ENCODE measurements around the gene ALAD. TPM values are rescaled to one million over a fixed set of nuclear protein-coding genes. Genes with fewer than 3 reads are reported as not detected.
A peak's percentile ranks its signal among the peaks of the same experiment; 100 is the strongest.

The ALAD gene
- total RNA-seq, 3 donors from 2014 or later, result 17.9 to 18.4 (median 18.2) TPM

DNA sequence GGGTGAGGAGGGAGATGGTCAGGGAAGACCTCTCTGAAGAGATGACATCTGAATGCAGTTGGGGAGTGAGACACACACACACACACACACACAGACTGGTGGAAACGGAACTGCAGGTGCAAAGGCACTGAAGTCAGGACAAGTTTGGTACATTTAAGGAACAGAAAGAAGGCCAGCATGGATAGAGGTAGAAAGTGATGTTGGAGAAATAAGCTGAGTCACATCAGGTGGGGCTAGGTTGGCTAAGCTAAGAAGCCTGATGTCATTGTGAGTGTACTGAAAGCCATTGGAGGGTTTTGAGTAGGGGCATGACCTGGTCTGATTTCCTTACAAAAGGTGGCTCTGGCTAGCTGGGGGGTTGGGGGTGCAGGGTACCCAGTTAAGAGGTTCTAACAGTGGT, 48.7 kb downstream of the ALAD start:
- Mint-ChIP-seq H3K27me3 (ENCODE audit: low read depth) (peaks cover 38% of the 10 kb centered on the region), H3K9me3 (no peaks in the 10 kb centered on the region), H3K36me3 (ENCODE audit: insufficient read depth) (no peaks in the 10 kb centered on the region), H3K4me3 (no peak overlapping the region), H3K4me1 (ENCODE audit: low read depth) (peaks cover 21% of the 10 kb centered on the region)
- no peak for DNase-seq
- no peak for ATAC-seq

DNA sequence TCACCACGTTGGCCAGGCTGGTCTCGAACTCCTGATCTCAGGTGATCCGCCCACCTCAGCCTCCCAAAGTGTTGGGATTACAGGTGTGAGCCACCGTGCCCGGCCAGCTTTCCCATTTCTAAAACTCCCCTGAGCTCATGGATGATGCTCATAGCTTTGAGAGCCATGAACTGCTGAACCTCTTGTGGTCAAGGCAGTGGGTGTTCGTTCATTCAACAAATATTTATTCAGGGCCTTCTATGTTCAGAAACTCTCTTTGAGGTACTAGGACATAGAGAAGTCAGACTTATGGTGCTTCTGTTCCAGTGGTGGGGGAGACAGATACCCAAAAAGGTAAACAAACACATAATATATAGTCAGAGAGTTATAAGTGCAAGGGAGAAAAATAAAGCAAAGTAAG, 49.1 kb downstream of the ALAD start:
- ATAC-seq, result no peak
- peaks cover 23% of the 10 kb centered on the region for H3K4me1 Mint-ChIP-seq (ENCODE audit: low read depth)
- no peak for DNase-seq
- peaks cover 38% of the 10 kb centered on the region for H3K27me3 Mint-ChIP-seq (ENCODE audit: low read depth)
- H3K4me3 Mint-ChIP-seq, result no peak overlapping the region
- H3K9me3 Mint-ChIP-seq, result no peaks in the 10 kb centered on the region
- H3K36me3 Mint-ChIP-seq (ENCODE audit: insufficient read depth), result no peaks in the 10 kb centered on the region

DNA sequence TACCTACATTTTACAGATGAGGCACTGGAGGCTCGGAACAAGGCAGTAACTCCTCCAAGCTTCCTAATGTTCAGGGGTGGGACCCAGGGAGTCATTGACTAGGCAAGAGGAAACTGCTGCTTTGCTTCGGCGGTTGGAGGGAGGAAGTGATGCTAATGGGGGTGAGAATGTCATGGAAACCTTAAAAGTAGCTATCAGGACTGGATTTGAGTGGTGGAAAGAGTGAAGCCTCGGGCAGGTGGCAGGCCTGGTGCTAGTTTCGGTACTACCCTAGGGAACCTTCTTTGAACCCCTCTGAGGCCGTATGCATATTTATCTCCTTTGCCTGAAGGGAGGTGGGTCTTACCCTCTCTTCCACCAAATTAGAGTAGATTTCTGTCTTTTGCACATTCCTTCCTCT, 50.1 kb downstream of the ALAD start:
- Mint-ChIP-seq H3K4me1 (ENCODE audit: low read depth) (peaks cover 23% of the 10 kb centered on the region), H3K27me3 (ENCODE audit: low read depth) (peaks cover 36% of the 10 kb centered on the region), H3K9me3 (no peaks in the 10 kb centered on the region), H3K36me3 (ENCODE audit: insufficient read depth) (no peaks in the 10 kb centered on the region), H3K4me3 (peak overlapping the region; percentile 75)
- DNase-seq, result no peak
- ATAC-seq, result peak in 1 of 2 donors; percentile 35

DNA sequence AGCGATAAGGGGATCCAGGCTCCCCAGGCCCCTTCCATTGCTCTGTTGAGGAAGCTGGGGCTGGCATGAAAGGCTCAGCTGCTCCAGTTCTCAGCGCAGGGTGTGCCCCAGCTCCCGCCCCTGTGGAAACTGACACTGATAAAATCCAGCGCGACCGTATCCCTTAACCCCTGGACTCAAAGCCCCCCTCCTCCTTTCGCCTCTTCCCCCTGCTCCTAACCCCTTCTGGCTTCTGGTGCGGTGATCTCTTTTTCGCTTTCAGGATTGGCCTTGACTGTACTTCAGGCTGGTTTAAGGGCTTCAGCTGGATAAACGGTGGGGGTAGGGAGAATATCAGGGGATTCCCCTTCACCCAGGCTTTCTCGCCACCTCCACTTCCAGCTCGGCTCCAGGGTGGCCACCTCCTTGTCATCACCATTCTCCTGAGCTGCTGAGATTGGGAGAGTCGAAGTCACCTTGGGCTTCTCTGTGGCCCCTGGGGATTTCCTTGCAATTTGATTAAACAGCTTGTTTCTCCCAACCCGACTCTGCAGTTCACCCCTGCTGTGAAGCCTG, 50.9 kb downstream of the ALAD start:
- H3K27me3 Mint-ChIP-seq (ENCODE audit: low read depth), result peaks cover 36% of the 10 kb centered on the region
- no peaks in the 10 kb centered on the region for H3K36me3 Mint-ChIP-seq (ENCODE audit: insufficient read depth)
- peak overlapping the region; percentile 75 for H3K4me3 Mint-ChIP-seq
- peak; percentile 6 to 8 for ATAC-seq
- no peaks in the 10 kb centered on the region for H3K9me3 Mint-ChIP-seq
- no peak for DNase-seq
- H3K4me1 Mint-ChIP-seq (ENCODE audit: low read depth), result peaks cover 25% of the 10 kb centered on the region

DNA sequence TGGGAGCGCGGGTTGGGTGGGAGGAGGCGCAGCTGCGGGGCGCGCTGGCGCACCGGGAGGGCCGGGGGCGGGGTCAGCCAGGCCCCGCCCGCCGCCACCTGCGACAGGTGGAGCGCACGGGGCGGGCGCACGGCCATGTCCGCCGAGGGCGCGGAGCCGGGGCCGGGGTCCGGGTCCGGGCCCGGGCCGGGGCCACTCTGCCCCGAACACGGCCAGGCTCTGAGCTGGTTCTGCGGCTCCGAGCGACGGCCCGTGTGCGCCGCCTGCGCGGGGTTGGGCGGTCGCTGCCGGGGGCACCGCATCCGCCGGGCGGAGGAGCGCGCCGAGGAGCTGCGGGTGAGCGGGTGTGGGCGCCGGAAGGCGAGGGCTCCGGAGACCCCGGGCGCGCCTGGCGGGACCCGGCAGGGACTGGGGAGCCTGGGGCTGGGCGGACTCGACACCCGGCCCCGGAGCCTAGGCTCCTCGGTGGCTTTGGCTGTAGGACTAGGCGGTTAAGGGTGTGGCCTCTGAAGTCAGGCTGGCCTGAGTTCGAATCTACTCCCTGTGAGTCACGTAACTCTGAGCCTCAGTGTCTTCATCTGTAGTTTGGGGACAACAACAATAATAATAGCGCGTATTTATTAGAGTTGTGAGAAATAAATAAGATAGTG, 51.5 kb downstream of the ALAD start, which contains the start of gene BSPRY:
Gene BSPRY, plus strand, starts transcription at position 97 of the 650 bp plus-strand sequence. Its CDS starts 39 bp downstream, at position 136.
- no peak for DNase-seq
- Mint-ChIP-seq H3K27me3 (ENCODE audit: low read depth) (peaks cover 36% of the 10 kb centered on the region), H3K4me1 (ENCODE audit: low read depth) (peaks cover 25% of the 10 kb centered on the region), H3K4me3 (peak within 1 kb of the TSS; percentile 75), H3K36me3 (ENCODE audit: insufficient read depth) (no peaks in the 10 kb centered on the region), H3K9me3 (no peaks in the 10 kb centered on the region)
- ATAC-seq, result peak; percentile 61 to 72

DNA sequence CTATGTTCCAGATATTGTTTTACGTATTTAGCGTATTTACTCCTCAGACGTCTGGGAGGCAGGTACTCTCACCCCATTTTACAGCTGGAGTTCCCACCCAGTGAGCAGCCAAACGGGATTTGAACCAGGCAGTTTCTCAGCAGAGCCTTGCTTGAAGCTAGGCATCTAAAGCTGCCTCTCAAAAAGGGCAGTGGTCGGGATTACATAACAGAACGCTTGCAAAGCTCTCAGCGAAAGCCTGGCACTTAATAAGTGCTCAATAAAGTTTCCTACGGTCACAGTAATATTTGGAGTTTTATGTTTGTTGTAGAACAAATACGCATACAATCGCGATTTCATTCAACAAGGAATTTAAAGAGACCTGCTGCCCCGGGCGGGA, 52.0 kb downstream of the ALAD start:
- Mint-ChIP-seq H3K9me3 (no peaks in the 10 kb centered on the region), H3K27me3 (ENCODE audit: low read depth) (peaks cover 34% of the 10 kb centered on the region), H3K4me3 (peak overlapping the region; percentile 71), H3K4me1 (ENCODE audit: low read depth) (peaks cover 25% of the 10 kb centered on the region), H3K36me3 (ENCODE audit: insufficient read depth) (no peaks in the 10 kb centered on the region)
- DNase-seq (no peak), ATAC-seq (no peak)

DNA sequence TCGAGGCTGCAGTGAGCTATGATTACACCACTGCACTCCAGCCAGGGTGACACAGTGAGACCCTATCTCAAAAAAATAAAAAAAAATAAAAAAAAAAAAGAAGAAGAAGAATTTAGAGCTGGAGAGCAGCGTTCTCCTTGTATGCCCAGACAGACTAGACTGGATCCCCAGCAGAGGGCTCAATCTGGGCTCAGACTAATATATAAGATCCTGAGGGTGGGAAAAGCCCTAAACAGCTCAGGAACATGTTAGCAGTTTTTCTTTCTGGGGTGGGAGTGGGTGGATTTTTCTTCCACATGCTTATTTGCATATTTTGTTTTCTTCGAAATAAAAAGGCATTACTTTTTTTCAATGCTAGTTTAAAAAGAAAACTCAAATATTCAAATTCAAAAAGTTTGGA, 52.6 kb downstream of the ALAD start:
- Mint-ChIP-seq H3K9me3 (no peaks in the 10 kb centered on the region), H3K4me1 (ENCODE audit: low read depth) (peaks cover 25% of the 10 kb centered on the region), H3K27me3 (ENCODE audit: low read depth) (peaks cover 30% of the 10 kb centered on the region), H3K4me3 (peak overlapping the region; percentile 26), H3K36me3 (ENCODE audit: insufficient read depth) (no peaks in the 10 kb centered on the region)
- no peak for DNase-seq
- ATAC-seq, result no peak

DNA sequence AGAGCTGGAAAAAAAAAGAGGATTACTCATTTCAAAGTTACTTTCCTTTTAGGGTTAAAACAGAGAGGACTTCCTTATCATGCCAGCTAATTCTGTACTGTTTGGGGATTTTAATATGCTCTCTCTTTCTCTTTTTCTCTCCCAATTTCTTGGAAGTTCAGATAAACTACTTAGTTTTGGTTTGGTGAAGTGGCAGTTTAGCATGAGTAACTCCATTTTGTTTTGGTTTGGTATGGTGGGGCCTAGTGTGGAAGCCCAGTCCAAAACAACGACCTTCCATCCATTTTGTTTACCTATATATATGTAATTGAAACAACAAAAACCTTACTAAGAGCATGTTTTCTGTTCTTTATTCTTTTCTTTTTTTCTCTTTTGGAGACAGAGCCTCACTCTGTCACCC, 55.4 kb downstream of the ALAD start:
- H3K4me1 Mint-ChIP-seq (ENCODE audit: low read depth), result peaks cover 26% of the 10 kb centered on the region
- H3K36me3 Mint-ChIP-seq (ENCODE audit: insufficient read depth), result no peaks in the 10 kb centered on the region
- no peak for DNase-seq
- no peak overlapping the region for H3K4me3 Mint-ChIP-seq
- no peak for ATAC-seq
- no peaks in the 10 kb centered on the region for H3K9me3 Mint-ChIP-seq
- peaks cover 12% of the 10 kb centered on the region for H3K27me3 Mint-ChIP-seq (ENCODE audit: low read depth)

DNA sequence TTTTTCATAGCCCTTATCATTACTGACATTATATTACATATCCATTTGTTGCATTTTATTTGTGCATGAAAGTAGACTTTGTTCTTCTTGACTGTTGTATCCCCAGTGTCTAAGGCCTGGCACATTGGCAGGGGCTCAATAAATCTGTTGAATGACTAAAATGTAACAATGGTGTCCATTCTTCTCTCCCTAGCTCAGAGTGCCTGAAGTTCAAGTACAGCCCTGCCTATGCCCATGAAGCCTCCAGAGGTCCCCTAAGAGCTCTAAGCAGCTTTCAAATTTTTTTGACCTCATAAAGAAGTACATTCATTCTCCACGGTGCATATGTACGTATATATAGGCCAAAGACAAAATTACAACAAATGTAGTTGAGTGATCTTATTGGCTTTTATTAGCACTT, 55.9 kb downstream of the ALAD start:
- Mint-ChIP-seq H3K36me3 (ENCODE audit: insufficient read depth) (no peaks in the 10 kb centered on the region), H3K27me3 (ENCODE audit: low read depth) (peaks cover 9% of the 10 kb centered on the region), H3K4me3 (no peak overlapping the region), H3K9me3 (no peaks in the 10 kb centered on the region), H3K4me1 (ENCODE audit: low read depth) (peaks cover 26% of the 10 kb centered on the region)
- no peak for DNase-seq
- ATAC-seq, result no peak

DNA sequence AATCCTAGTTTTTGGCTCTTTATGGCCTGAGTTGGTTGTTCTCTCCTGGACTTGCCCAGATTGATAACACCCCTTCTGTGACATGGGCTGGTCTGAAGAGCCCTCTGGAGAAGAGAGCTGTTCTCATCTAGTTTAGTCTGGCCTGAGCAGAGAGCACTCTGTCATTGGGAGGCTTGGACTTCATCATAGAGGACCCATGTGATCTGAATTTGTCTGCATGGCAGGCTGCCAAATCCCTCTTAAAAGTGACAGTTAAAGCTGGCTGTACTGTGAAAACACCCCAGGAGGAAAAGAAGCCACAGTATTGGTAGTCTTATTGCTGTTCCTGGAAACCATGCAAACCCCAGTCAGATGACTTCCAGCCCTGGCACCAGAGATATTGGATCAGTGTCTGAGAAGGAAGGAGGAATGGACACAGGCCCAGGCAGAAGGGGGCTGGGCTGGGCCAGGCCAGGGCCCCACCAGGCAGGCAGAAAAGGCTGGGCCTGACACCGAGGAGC, 57.3 kb downstream of the ALAD start:
- H3K36me3 Mint-ChIP-seq (ENCODE audit: insufficient read depth), result no peaks in the 10 kb centered on the region
- no peaks in the 10 kb centered on the region for H3K9me3 Mint-ChIP-seq
- no peak overlapping the region for H3K4me3 Mint-ChIP-seq
- no peaks in the 10 kb centered on the region for H3K27me3 Mint-ChIP-seq (ENCODE audit: low read depth)
- ATAC-seq (no peak), DNase-seq (no peak)
- peaks cover 28% of the 10 kb centered on the region for H3K4me1 Mint-ChIP-seq (ENCODE audit: low read depth)

DNA sequence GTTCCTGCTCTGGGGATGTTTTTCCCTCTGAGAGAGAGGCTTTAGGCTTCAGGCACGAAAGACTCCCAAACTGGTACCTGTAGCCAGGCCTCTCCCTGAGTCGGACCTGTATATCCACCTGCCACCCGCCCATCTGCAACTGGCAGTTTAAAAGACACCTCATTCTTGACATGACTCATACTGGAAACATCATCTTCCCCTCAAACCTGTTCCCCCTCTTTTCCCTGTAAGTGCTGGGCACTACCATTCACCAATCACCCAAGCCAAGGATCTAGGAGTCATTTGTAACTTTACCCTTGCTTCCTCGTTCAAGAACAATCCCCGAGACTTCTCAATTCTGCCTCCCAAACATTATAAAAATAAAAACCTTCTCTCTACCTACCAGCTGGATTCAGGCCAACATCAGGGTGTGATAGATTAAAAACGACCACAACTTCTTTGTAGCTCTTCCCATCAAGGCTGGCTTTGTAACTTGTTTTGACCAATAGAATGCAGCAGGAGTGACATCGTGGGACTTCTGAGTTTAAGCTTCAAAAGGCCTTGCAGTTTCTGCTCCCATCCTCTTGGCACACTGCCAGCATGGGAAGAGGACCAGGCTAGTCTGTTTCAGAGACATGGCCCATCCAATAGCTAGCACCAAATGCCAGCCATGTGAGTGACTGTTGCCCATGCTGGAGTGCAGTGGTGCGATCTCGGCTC, 59.2 kb downstream of the ALAD start:
- Mint-ChIP-seq H3K36me3 (ENCODE audit: insufficient read depth) (no peaks in the 10 kb centered on the region), H3K27me3 (ENCODE audit: low read depth) (no peaks in the 10 kb centered on the region), H3K4me3 (peak overlapping the region; percentile 32), H3K4me1 (ENCODE audit: low read depth) (peaks cover 22% of the 10 kb centered on the region), H3K9me3 (no peaks in the 10 kb centered on the region)
- no peak for ATAC-seq
- no peak for DNase-seq

DNA sequence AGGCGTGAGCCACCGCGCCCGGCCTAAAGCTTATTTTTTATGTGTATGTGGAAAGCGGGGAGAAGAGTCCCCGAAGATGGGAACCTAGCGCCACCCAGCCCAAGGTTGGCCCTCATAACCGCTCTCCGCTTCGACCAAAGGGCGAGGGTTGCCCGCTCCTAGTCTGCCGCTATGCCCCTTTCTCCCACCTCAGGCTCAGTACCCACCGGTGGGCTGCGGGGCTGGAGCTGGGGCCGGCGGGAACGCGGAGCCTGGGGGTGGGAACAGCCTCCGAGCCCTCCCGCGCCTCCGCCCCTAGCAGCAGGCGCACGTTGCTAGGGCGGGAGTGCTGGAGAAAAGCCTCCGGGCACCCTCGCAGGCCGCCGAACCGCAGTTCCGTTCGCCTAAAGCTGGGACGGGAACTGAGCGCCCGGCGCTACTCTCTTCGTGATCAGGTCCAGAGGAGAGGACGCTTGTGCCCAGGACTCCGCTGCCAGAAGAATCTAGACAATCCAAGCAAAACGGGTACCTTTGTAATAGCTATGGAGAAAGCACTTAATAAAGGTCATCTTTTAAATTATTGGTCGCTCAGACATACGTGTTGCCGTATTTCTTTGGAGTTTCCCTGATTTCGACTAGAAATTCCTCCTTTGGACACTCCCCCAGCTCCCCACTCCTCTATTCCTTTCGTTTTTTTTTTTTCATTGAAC, 60.9 kb downstream of the ALAD start, which contains the start of gene WDR31:
Gene WDR31, minus strand, starts transcription at position 265 of the 689 bp plus-strand sequence. CDS start 8,253 bp downstream, outside the sequence.
- peak; percentile 99 for ATAC-seq

DNA sequence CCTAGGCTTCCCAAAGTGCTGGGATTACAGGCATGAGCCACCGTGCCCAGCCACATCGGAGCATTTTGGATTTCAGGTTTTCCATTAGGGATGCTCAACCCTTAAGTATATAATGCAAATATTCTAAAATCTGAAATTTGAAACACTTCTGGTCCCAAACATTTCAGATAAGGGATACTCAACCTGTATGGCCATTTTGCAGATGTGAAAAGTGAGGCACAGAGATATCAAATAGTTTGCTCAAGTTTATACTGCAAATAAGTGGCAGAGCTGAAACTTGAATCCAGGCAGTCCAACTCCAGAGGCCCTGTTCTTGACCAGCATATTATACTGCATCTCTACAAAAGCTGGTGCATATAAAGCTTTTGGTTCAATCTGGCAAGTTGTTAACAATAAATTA, 63.4 kb downstream of the ALAD start:
- no peaks in the 10 kb centered on the region for H3K9me3 Mint-ChIP-seq
- DNase-seq (no peak), ATAC-seq (no peak)
- peaks cover 20% of the 10 kb centered on the region for H3K4me1 Mint-ChIP-seq (ENCODE audit: low read depth)
- no peaks in the 10 kb centered on the region for H3K27me3 Mint-ChIP-seq (ENCODE audit: low read depth)
- no peak overlapping the region for H3K4me3 Mint-ChIP-seq
- no peaks in the 10 kb centered on the region for H3K36me3 Mint-ChIP-seq (ENCODE audit: insufficient read depth)

More for the DNA sequence above, 60.9 kb downstream of the ALAD start, which contains the start of gene WDR31:
- no peaks in the 10 kb centered on the region for H3K9me3 Mint-ChIP-seq
- H3K27me3 Mint-ChIP-seq (ENCODE audit: low read depth), result no peaks in the 10 kb centered on the region
- H3K36me3 Mint-ChIP-seq (ENCODE audit: insufficient read depth), result no peaks in the 10 kb centered on the region
- peak within 1 kb of the TSS; percentile 80 for H3K4me3 Mint-ChIP-seq
- peak; percentile 78 for DNase-seq
- H3K4me1 Mint-ChIP-seq (ENCODE audit: low read depth), result peaks cover 20% of the 10 kb centered on the region

All from activated T-cell treated with anti-CD3 and anti-CD28 coated beads, Interleukin-2, amount 50 U/mL, for 4 hours (primary cell).